ENCODE measurements around the gene INO80.

- TF ChIP-seq, protein P1, sequence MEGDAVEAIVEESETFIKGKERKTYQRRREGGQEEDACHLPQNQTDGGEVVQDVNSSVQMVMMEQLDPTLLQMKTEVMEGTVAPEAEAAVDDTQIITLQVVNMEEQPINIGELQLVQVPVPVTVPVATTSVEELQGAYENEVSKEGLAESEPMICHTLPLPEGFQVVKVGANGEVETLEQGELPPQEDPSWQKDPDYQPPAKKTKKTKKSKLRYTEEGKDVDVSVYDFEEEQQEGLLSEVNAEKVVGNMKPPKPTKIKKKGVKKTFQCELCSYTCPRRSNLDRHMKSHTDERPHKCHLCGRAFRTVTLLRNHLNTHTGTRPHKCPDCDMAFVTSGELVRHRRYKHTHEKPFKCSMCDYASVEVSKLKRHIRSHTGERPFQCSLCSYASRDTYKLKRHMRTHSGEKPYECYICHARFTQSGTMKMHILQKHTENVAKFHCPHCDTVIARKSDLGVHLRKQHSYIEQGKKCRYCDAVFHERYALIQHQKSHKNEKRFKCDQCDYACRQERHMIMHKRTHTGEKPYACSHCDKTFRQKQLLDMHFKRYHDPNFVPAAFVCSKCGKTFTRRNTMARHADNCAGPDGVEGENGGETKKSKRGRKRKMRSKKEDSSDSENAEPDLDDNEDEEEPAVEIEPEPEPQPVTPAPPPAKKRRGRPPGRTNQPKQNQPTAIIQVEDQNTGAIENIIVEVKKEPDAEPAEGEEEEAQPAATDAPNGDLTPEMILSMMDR (conservative IDR thresholded peaks at IDR 0.05 in 1 of 2, IDR thresholded peaks at IDR 0.05 in 1 of 2; ENCODE audit: low read depth in 1 of 2, low read length in 2 of 2), result no peak
- no peak for TF ChIP-seq EZH2 (IDR thresholded peaks at IDR 0.05; ENCODE audit: low read length, missing control alignments)
Observed at GRCh38 chr15:41096178-41096577, 19.9 kb downstream of the INO80 start.

All from fibroblast of lung (primary cell).